HL-60 (cell line): ENCODE data around the gene CAMK2D.

Experiments
- DNase-seq, 2 experiments: peaks; one replicate each; pipeline ENCODE4 v3.0.0-alpha.2; 2010 to 2020; ENCODE audit warnings: low read depth in 1 of 2, low spot score in 1 of 2
- H3K27ac ChIP-seq: fragments of 250-450 bp; sonication (Bioruptor Pico); replicated peaks from 2 replicates; pipeline ENCODE4 v1.5.1; 2020; ENCODE audit warnings: mild to moderate bottlenecking, moderate library complexity
- H3K27me3 ChIP-seq: fragments of 250-450 bp; sonication (Bioruptor Pico); 2 replicates; pipeline ENCODE4 v1.5.1; 2021; ENCODE audit warnings: mild to moderate bottlenecking, moderate library complexity; ENCODE audit not compliant: insufficient read depth, poor library complexity, severe bottlenecking
- H3K4me3 ChIP-seq: replicated peaks from 2 replicates; pipeline ENCODE4 v1.5.1; 2011; ENCODE audit warnings: mild to moderate bottlenecking, control low read depth, low read length; ENCODE audit not compliant: insufficient read depth
- GABPA ChIP-seq: IDR thresholded peaks from 2 replicates; pipeline ENCODE4 v1.6.1; 2012; ENCODE audit warnings: low read depth
- POLR2AphosphoS5 ChIP-seq: IDR thresholded peaks from 2 replicates; pipeline ENCODE4 v1.6.1; 2012; ENCODE audit warnings: low read depth
- SPI1 ChIP-seq: IDR thresholded peaks from 2 replicates; pipeline ENCODE4 v1.6.1; 2012; ENCODE audit warnings: low read depth, mild to moderate bottlenecking, borderline replicate concordance
- TF ChIP-seq, protein P1 (sequence below): IDR thresholded peaks from 2 replicates; pipeline ENCODE4 v1.6.1; 2012; ENCODE audit warnings: low read depth; ENCODE audit not compliant: insufficient replicate concordance
- TF ChIP-seq, protein P2 (sequence below): IDR thresholded peaks from one replicate; pipeline ENCODE4 v1.5.1; 2011; ENCODE audit warnings: low read length, control low read depth, inconsistent platforms; ENCODE audit not compliant: insufficient read depth

CAMK2D gene

GRCh38 chr4:113618205-113618604, 143.3 kb downstream of the CAMK2D start:
- TF ChIP-seq SPI1 (no peak), GABPA (no peak), POLR2AphosphoS5 (no peak)
- TF ChIP-seq, protein P1, sequence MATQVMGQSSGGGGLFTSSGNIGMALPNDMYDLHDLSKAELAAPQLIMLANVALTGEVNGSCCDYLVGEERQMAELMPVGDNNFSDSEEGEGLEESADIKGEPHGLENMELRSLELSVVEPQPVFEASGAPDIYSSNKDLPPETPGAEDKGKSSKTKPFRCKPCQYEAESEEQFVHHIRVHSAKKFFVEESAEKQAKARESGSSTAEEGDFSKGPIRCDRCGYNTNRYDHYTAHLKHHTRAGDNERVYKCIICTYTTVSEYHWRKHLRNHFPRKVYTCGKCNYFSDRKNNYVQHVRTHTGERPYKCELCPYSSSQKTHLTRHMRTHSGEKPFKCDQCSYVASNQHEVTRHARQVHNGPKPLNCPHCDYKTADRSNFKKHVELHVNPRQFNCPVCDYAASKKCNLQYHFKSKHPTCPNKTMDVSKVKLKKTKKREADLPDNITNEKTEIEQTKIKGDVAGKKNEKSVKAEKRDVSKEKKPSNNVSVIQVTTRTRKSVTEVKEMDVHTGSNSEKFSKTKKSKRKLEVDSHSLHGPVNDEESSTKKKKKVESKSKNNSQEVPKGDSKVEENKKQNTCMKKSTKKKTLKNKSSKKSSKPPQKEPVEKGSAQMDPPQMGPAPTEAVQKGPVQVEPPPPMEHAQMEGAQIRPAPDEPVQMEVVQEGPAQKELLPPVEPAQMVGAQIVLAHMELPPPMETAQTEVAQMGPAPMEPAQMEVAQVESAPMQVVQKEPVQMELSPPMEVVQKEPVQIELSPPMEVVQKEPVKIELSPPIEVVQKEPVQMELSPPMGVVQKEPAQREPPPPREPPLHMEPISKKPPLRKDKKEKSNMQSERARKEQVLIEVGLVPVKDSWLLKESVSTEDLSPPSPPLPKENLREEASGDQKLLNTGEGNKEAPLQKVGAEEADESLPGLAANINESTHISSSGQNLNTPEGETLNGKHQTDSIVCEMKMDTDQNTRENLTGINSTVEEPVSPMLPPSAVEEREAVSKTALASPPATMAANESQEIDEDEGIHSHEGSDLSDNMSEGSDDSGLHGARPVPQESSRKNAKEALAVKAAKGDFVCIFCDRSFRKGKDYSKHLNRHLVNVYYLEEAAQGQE: no peak
- TF ChIP-seq, protein P2, sequence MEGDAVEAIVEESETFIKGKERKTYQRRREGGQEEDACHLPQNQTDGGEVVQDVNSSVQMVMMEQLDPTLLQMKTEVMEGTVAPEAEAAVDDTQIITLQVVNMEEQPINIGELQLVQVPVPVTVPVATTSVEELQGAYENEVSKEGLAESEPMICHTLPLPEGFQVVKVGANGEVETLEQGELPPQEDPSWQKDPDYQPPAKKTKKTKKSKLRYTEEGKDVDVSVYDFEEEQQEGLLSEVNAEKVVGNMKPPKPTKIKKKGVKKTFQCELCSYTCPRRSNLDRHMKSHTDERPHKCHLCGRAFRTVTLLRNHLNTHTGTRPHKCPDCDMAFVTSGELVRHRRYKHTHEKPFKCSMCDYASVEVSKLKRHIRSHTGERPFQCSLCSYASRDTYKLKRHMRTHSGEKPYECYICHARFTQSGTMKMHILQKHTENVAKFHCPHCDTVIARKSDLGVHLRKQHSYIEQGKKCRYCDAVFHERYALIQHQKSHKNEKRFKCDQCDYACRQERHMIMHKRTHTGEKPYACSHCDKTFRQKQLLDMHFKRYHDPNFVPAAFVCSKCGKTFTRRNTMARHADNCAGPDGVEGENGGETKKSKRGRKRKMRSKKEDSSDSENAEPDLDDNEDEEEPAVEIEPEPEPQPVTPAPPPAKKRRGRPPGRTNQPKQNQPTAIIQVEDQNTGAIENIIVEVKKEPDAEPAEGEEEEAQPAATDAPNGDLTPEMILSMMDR: no peak
- H3K27me3 ChIP-seq: no peaks in the 10 kb centered on the region
- no peak overlapping the region for H3K27ac ChIP-seq
- no peak for DNase-seq
- H3K4me3 ChIP-seq: no peak overlapping the region

DNA sequence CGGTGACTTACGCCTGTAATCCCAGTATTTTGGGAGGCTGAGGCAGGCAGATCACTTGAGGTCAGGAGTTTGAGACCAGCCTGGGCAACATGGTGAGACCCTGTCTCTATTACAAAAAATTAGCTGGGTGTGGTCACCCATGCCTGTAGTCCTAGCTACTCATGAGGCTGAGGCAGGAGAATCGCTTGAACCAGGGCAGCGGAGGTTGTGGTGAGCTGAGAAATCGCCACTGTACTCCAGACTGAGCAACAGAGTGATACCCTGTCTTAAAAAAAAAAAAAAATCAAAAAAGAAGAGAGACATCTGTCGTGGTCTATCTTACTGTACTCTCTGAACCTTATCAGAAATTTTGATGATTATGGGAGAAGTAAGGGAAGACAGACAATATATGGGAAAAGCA, 144.3 kb downstream of the CAMK2D start:
- H3K4me3 ChIP-seq: no peak overlapping the region
- H3K27ac ChIP-seq: no peak overlapping the region
- DNase-seq: no peak
- no peaks in the 10 kb centered on the region for H3K27me3 ChIP-seq
- TF ChIP-seq, protein P1: no peak
- TF ChIP-seq, protein P2: no peak
- no peak for TF ChIP-seq SPI1
- no peak for TF ChIP-seq GABPA
- TF ChIP-seq POLR2AphosphoS5: no peak

- no peak overlapping the region for H3K4me3 ChIP-seq
- no peak for DNase-seq
- H3K27me3 ChIP-seq: no peaks in the 10 kb centered on the region
- TF ChIP-seq, protein P2: no peak
- TF ChIP-seq GABPA (no peak), SPI1 (no peak), POLR2AphosphoS5 (no peak)
- TF ChIP-seq, protein P1: no peak
- no peak overlapping the region for H3K27ac ChIP-seq
Observed at GRCh38 chr4:113616443-113616842, 145.1 kb downstream of the CAMK2D start.
